ENCODE results near the gene TSR3. TPM values are rescaled to one million over a fixed set of nuclear protein-coding genes. Genes with fewer than 3 reads are reported as not detected.

TSR3 gene
- polyA plus RNA-seq, 1 of the 3 experiments (the other 2 are of a cell fraction): 87.3 TPM

DNA sequence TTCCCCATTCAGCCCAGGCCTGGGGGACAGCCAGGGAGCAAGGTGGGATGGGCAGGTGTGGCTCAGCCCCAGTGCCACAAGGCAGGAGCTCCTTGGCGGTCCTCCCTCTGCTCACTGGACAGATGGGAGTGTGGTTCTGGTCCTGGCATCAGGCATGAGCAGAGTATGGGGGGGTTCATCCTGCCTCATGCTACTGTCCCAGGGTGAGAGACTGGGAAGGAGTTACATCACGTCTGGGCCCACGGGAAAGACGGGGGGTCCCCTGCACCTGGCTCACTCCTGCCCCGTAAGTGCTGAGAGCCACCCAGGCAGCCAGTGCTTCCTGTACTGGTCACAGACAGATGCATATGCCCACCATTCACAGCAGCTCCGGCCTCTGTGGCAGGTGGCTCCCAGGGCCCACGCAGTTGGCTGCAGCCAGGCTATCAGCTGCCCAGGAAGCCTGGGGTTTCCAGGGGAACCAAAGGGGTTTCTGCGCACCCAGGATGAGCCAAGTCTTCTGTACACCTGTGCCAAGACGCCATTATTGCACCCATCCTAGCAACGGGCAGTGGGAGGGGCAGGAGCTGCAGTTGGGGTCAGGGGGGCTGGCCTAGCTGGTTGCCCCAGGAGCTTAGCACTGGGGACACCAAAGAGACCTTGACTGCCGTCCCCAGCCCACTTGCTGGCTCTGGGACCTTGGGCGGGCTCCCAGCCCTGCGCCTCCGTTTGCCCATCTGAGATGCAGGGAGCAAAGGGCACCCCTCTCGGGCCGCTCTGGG is 16.3 kb downstream of the TSR3 start:
- H3K27me3 ChIP-seq (ENCODE audit: insufficient read depth): peaks cover 57% of the 10 kb centered on the region
- H3K27ac ChIP-seq (ENCODE audit: low read depth in 2 of 2, low read length in 1 of 2): no peak overlapping the region
- no peaks in the 10 kb centered on the region for H3K9me2 ChIP-seq
- no peak for DNase-seq
- WGBS (ENCODE audit: low lambda C conversion rate): 14% methylated on average over 8 of the region's 16 CpGs
- no peaks in the 10 kb centered on the region for H3F3A ChIP-seq (replicated peaks; ENCODE audit: insufficient read depth)
- H4K20me1 ChIP-seq (ENCODE audit: insufficient read depth): 0 out of 2 replicates have a peak, but pooled peaks cover 7% of the 10 kb centered on the region
- no peak overlapping the region for H3K4me3 ChIP-seq (ENCODE audit: low read depth in 2 of 2, low read length in 1 of 2)
- no peaks in the 10 kb centered on the region for H3K9me3 ChIP-seq
- CTCF ChIA-PET: interaction anchor here (0.8 to 3.3 kb wide), 8 partner anchors 9 to 51 kb away, joined by 3 to 14 read pairs (median 4); no protein-coding TSS in a partner anchor
- no peak overlapping the region for H3K4me2 ChIP-seq
- TF ChIP-seq MXI1 (IDR thresholded peaks at IDR 0.05; ENCODE audit: low read depth, low read length) (no peak), JUND (IDR thresholded peaks at IDR 0.05) (no peak), YY1 (IDR thresholded peaks at IDR 0.05; ENCODE audit: low read depth) (no peak), FOXM1 (IDR thresholded peaks at IDR 0.05; ENCODE audit: low read depth) (no peak), EP300 (IDR thresholded peaks at IDR 0.05; ENCODE audit: borderline replicate concordance in 1 of 2, low read depth in 1 of 2, low read length in 1 of 2) (no peak), RAD21 (IDR thresholded peaks at IDR 0.05; ENCODE audit: low read length) (no peak), RCOR1 (IDR thresholded peaks at IDR 0.05; ENCODE audit: low read length) (no peak), ZBTB33 (IDR thresholded peaks at IDR 0.05; ENCODE audit: borderline replicate concordance, low read depth) (no peak), GABPA (IDR thresholded peaks at IDR 0.05; ENCODE audit: low read depth) (no peak), EZH2phosphoT487 (IDR thresholded peaks at IDR 0.05; ENCODE audit: borderline replicate concordance, low read depth) (no peak), TAF1 (IDR thresholded peaks at IDR 0.05; ENCODE audit: borderline replicate concordance, low read depth, low read length) (no peak), TEAD4 (IDR thresholded peaks at IDR 0.05; ENCODE audit: borderline replicate concordance, insufficient read depth) (no peak), GATA2 (CRISPR knock-in tag; IDR thresholded peaks at IDR 0.05) (no peak), TCF12 (IDR thresholded peaks at IDR 0.05) (no peak), NFIC (IDR thresholded peaks at IDR 0.05; ENCODE audit: borderline replicate concordance) (no peak), POLR2AphosphoS5 (IDR thresholded peaks at IDR 0.05; ENCODE audit: low read depth, low read length) (no peak)
- TF ChIP-seq, protein P1, sequence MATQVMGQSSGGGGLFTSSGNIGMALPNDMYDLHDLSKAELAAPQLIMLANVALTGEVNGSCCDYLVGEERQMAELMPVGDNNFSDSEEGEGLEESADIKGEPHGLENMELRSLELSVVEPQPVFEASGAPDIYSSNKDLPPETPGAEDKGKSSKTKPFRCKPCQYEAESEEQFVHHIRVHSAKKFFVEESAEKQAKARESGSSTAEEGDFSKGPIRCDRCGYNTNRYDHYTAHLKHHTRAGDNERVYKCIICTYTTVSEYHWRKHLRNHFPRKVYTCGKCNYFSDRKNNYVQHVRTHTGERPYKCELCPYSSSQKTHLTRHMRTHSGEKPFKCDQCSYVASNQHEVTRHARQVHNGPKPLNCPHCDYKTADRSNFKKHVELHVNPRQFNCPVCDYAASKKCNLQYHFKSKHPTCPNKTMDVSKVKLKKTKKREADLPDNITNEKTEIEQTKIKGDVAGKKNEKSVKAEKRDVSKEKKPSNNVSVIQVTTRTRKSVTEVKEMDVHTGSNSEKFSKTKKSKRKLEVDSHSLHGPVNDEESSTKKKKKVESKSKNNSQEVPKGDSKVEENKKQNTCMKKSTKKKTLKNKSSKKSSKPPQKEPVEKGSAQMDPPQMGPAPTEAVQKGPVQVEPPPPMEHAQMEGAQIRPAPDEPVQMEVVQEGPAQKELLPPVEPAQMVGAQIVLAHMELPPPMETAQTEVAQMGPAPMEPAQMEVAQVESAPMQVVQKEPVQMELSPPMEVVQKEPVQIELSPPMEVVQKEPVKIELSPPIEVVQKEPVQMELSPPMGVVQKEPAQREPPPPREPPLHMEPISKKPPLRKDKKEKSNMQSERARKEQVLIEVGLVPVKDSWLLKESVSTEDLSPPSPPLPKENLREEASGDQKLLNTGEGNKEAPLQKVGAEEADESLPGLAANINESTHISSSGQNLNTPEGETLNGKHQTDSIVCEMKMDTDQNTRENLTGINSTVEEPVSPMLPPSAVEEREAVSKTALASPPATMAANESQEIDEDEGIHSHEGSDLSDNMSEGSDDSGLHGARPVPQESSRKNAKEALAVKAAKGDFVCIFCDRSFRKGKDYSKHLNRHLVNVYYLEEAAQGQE (IDR thresholded peaks at IDR 0.05; ENCODE audit: low read depth, low read length): no peak
- TF ChIP-seq, protein P2, sequence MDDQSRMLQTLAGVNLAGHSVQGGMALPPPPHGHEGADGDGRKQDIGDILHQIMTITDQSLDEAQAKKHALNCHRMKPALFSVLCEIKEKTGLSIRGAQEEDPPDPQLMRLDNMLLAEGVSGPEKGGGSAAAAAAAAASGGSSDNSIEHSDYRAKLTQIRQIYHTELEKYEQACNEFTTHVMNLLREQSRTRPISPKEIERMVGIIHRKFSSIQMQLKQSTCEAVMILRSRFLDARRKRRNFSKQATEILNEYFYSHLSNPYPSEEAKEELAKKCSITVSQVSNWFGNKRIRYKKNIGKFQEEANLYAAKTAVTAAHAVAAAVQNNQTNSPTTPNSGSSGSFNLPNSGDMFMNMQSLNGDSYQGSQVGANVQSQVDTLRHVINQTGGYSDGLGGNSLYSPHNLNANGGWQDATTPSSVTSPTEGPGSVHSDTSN (IDR thresholded peaks at IDR 0.05): no peak
- TF ChIP-seq, protein P3, sequence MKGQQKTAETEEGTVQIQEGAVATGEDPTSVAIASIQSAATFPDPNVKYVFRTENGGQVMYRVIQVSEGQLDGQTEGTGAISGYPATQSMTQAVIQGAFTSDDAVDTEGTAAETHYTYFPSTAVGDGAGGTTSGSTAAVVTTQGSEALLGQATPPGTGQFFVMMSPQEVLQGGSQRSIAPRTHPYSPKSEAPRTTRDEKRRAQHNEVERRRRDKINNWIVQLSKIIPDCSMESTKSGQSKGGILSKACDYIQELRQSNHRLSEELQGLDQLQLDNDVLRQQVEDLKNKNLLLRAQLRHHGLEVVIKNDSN (IDR thresholded peaks at IDR 0.05; ENCODE audit: borderline replicate concordance, low read depth): no peak
- TF ChIP-seq, protein P4, sequence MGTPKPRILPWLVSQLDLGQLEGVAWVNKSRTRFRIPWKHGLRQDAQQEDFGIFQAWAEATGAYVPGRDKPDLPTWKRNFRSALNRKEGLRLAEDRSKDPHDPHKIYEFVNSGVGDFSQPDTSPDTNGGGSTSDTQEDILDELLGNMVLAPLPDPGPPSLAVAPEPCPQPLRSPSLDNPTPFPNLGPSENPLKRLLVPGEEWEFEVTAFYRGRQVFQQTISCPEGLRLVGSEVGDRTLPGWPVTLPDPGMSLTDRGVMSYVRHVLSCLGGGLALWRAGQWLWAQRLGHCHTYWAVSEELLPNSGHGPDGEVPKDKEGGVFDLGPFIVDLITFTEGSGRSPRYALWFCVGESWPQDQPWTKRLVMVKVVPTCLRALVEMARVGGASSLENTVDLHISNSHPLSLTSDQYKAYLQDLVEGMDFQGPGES (IDR thresholded peaks at IDR 0.05; ENCODE audit: low read depth, low read length): no peak
- POLR2A ChIA-PET: interaction anchor here (0.8 to 1.2 kb wide), 2 partner anchors 10 to 195 kb away, joined by 3 read pairs; no protein-coding TSS in a partner anchor
- H3K4me1 ChIP-seq (ENCODE audit: control insufficient read depth in 1 of 2, insufficient read depth in 2 of 2, low read depth in 1 of 2, low read length in 1 of 2): peaks cover 0 to 26% of the 10 kb centered on the region in 2 experiments; a peak in 1 of 4 replicates
- H3K79me2 ChIP-seq (ENCODE audit: insufficient read depth): no peaks in the 10 kb centered on the region
- no peak overlapping the region for H2AFZ ChIP-seq (ENCODE audit: low read depth)
- H3K36me3 ChIP-seq (replicated peaks in 1 of 2; ENCODE audit: control insufficient read depth in 1 of 2, insufficient read depth in 2 of 2, low read length in 1 of 2): no peaks in the 10 kb centered on the region
- H3K9ac ChIP-seq: no peak overlapping the region

Measured in SK-N-SH (cell line).